SJSA1 (cell line): ENCODE measurements around the gene OPRL1. TPM values are rescaled to one million over a fixed set of nuclear protein-coding genes. Genes with fewer than 3 reads are reported as not detected.
A peak's percentile ranks its signal among the peaks of the same experiment; 100 is the strongest.

Source experiments
- DNase-seq, 2 experiments: peaks; one replicate each; pipeline ENCODE4 v3.0.0-alpha.2; 2015 to 2020; ENCODE audit warnings: low spot score in 2 of 2, low read depth in 1 of 2
- H3K27ac ChIP-seq: fragments of 250-450 bp; sonication (Bioruptor Pico); 2 replicates; pipeline ENCODE4 v1.5.1; 2020; ENCODE audit warnings: mild to moderate bottlenecking, moderate library complexity
- H3K27me3 ChIP-seq: fragments of 250-450 bp; sonication (Bioruptor Pico); replicated peaks from 2 replicates; pipeline ENCODE4 v1.5.1; 2020; ENCODE audit warnings: mild to moderate bottlenecking, moderate library complexity
- H3K36me3 ChIP-seq: fragments of 250-450 bp; sonication (Bioruptor Pico); 2 replicates; pipeline ENCODE4 v1.5.1; 2020; ENCODE audit warnings: mild to moderate bottlenecking
- H3K4me1 ChIP-seq: fragments of 250-450 bp; sonication (Bioruptor Pico); replicated peaks from 2 replicates; pipeline ENCODE4 v1.6.1; 2021; ENCODE audit warnings: mild to moderate bottlenecking
- H3K4me3 ChIP-seq: fragments of 250-450 bp; sonication (Bioruptor Pico); 2 replicates; pipeline ENCODE4 v1.5.1; 2020; ENCODE audit warnings: mild to moderate bottlenecking
- H3K9me3 ChIP-seq: fragments of 250-450 bp; sonication (Bioruptor Pico); replicated peaks from 2 replicates; pipeline ENCODE4 v1.5.1; 2020; ENCODE audit warnings: mild to moderate bottlenecking
- total RNA-seq: library from RNA; depleted of rRNA; stranded (reverse); fragments of >200 nt; shearing (Covaris generic); gene quantifications from 2 replicates; pipeline ENCODE4 v1.2.3, GENCODE V29; 2014

OPRL1 gene
- total RNA-seq, 1 experiment from 2014 or later = 0.16 TPM

GRCh38 chr20:64107736-64108457 lies 28.0 kb downstream of the OPRL1 start:
- no peak overlapping the region for H3K4me3 ChIP-seq
- H3K27me3 ChIP-seq = peaks cover 47% of the 10 kb centered on the region
- H3K9me3 ChIP-seq = no peaks in the 10 kb centered on the region
- no peak overlapping the region for H3K27ac ChIP-seq
- H3K4me1 ChIP-seq = no peaks in the 10 kb centered on the region
- H3K36me3 ChIP-seq = no peaks in the 10 kb centered on the region
- DNase-seq = peak in 1 of 2 experiments; percentile 38

- H3K4me3 ChIP-seq = no peak overlapping the region
These were observed 29.1 kb downstream of the OPRL1 start for GRCh38 chr20:64108731-64109681.

GRCh38 chr20:64109831-64110391 lies 30.0 kb downstream of the OPRL1 start:
- no peaks in the 10 kb centered on the region for H3K4me1 ChIP-seq

More at GRCh38 chr20:64108731-64109681, 29.1 kb downstream of the OPRL1 start:
- Histone ChIP-seq H3K27me3 (peaks cover 43% of the 10 kb centered on the region), H3K27ac (no peak overlapping the region), H3K4me1 (no peaks in the 10 kb centered on the region), H3K36me3 (no peaks in the 10 kb centered on the region), H3K9me3 (no peaks in the 10 kb centered on the region)
- DNase-seq = peak in 1 of 2 experiments; percentile 39

GRCh38 chr20:64110411-64111068 lies 30.7 kb downstream of the OPRL1 start:
- Histone ChIP-seq H3K36me3 (no peaks in the 10 kb centered on the region), H3K27ac (no peak overlapping the region), H3K4me3 (no peak overlapping the region), H3K4me1 (no peaks in the 10 kb centered on the region), H3K27me3 (peaks cover 45% of the 10 kb centered on the region), H3K9me3 (no peaks in the 10 kb centered on the region)
- peak in 1 of 2 experiments; percentile 40 for DNase-seq

More at GRCh38 chr20:64109831-64110391, 30.0 kb downstream of the OPRL1 start:
- H3K9me3 ChIP-seq = no peaks in the 10 kb centered on the region
- peaks cover 45% of the 10 kb centered on the region for H3K27me3 ChIP-seq
- H3K27ac ChIP-seq = no peak overlapping the region
- DNase-seq = peak in 1 of 2 experiments; percentile 38
- H3K4me3 ChIP-seq = no peak overlapping the region
- H3K36me3 ChIP-seq = no peaks in the 10 kb centered on the region

DNA sequence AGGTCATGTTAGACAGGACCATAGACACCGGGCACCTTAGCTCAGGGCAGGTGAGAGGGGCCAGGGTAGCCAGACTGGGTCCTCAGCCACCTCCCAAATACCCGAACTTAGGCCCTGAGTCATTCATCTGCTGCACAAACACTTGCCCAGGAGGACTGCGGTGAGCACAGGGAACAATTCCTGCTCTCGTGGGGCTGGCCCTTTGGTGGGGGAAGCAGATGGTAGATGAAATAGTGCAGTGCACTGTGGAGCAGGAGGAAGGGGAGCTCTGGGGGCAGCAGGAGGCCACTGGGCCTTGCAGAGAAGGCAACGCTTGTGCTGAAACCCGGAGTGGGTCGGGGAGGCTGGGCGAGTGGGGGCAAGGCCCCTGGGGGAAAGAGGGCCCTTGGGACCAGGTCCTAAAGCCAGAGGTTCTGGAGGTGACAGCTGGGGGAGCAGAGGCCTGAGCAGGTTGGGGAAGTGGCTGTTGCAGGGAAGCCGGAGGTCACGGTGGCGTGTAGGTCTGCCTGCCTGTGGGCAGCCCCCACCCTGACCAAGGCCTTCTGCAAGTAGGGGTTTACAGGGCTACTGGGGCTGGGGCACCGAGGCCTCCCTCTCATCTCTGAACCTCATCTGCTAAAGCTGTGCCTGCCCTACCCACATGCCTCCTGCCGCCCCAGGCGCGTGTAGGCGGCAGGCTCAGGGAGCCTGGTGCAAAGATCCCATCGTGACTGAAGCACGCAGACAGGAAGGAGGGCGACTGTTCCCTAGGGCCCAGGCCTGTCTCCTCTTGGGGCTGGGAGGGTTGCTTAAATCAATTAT lies 32.2 kb downstream of the OPRL1 start:
- Histone ChIP-seq H3K27ac (no peak overlapping the region), H3K27me3 (peaks cover 39% of the 10 kb centered on the region), H3K4me1 (no peaks in the 10 kb centered on the region), H3K4me3 (no peak overlapping the region), H3K36me3 (no peaks in the 10 kb centered on the region), H3K9me3 (no peaks in the 10 kb centered on the region)
- DNase-seq = peak in 1 of 2 experiments; percentile 38

GRCh38 chr20:64112691-64113443 lies 33.0 kb downstream of the OPRL1 start:
- DNase-seq = no peak
- Histone ChIP-seq H3K27ac (no peak overlapping the region), H3K9me3 (no peaks in the 10 kb centered on the region), H3K36me3 (no peaks in the 10 kb centered on the region), H3K4me3 (no peak overlapping the region), H3K4me1 (no peaks in the 10 kb centered on the region), H3K27me3 (peaks cover 31% of the 10 kb centered on the region)

GRCh38 chr20:64113444-64113775 lies 33.5 kb downstream of the OPRL1 start:
- H3K9me3 ChIP-seq = no peaks in the 10 kb centered on the region
- peaks cover 28% of the 10 kb centered on the region for H3K27me3 ChIP-seq
- DNase-seq = peak in 1 of 2 experiments; percentile 36
- no peak overlapping the region for H3K4me3 ChIP-seq
- no peaks in the 10 kb centered on the region for H3K36me3 ChIP-seq
- no peak overlapping the region for H3K27ac ChIP-seq
- no peaks in the 10 kb centered on the region for H3K4me1 ChIP-seq

- no peaks in the 10 kb centered on the region for H3K36me3 ChIP-seq
- H3K9me3 ChIP-seq = no peaks in the 10 kb centered on the region
- peaks cover 23% of the 10 kb centered on the region for H3K27me3 ChIP-seq
- H3K27ac ChIP-seq = no peak overlapping the region
- H3K4me3 ChIP-seq = no peak overlapping the region
- H3K4me1 ChIP-seq = no peaks in the 10 kb centered on the region
- DNase-seq = no peak
These were observed 34.0 kb downstream of the OPRL1 start for GRCh38 chr20:64113796-64114355.

- peak in 1 of 2 experiments; percentile 43 for DNase-seq
- H3K27ac ChIP-seq = no peak overlapping the region
- H3K36me3 ChIP-seq = no peaks in the 10 kb centered on the region
- no peaks in the 10 kb centered on the region for H3K4me1 ChIP-seq
- H3K9me3 ChIP-seq = no peaks in the 10 kb centered on the region
- no peak overlapping the region for H3K4me3 ChIP-seq
- peaks cover 22% of the 10 kb centered on the region for H3K27me3 ChIP-seq
These were observed 34.6 kb downstream of the OPRL1 start for GRCh38 chr20:64114356-64114971.

- H3K9me3 ChIP-seq = no peaks in the 10 kb centered on the region
- DNase-seq = no peak
- peaks cover 22% of the 10 kb centered on the region for H3K27me3 ChIP-seq
- H3K36me3 ChIP-seq = no peaks in the 10 kb centered on the region
- no peak overlapping the region for H3K4me3 ChIP-seq
- H3K27ac ChIP-seq = no peak overlapping the region
- peaks cover 1% of the 10 kb centered on the region; the same call in 1 of the 2 replicates for H3K4me1 ChIP-seq
These were observed 35.5 kb downstream of the OPRL1 start for GRCh38 chr20:64115171-64115911.

DNA sequence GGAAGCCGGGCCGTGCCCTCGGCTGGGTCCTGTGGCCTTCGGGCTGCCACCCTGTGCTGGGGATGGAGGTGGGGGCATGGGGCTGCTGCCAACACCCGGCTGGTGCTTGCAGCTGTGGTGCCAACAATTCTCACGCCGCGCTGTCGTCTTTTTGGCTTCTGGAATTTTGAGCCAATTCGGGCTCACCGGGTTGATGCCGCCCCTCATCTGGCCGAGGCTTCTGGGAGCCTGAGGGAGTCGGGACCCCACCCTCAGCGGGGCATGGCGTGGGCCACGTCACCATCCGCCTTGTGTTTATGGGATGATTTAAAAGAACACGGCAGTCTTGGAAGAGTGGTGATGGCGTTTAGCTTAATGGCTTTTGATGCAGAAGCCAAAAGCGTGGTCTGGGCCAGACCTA lies 36.1 kb downstream of the OPRL1 start:
- H3K27ac ChIP-seq = no peak overlapping the region
- H3K27me3 ChIP-seq = peaks cover 20% of the 10 kb centered on the region
- H3K4me1 ChIP-seq = peaks cover 4% of the 10 kb centered on the region; the same call in 1 of the 2 replicates
- DNase-seq = no peak
- H3K9me3 ChIP-seq = no peaks in the 10 kb centered on the region
- no peak overlapping the region for H3K4me3 ChIP-seq
- no peaks in the 10 kb centered on the region for H3K36me3 ChIP-seq
